HEK293T (cell line): Measurements from ENCODE around the gene HOXB4.

Experiments
- BHLHE40 ChIP-seq: fragments of 450-650 bp; IDR thresholded peaks from 2 replicates; pipeline ENCODE4 v1.6.1; 2016; ENCODE audit warnings: mild to moderate bottlenecking, moderate library complexity, borderline replicate concordance
- CTBP1 ChIP-seq: fragments of 450-650 bp; IDR thresholded peaks from 2 replicates; pipeline ENCODE4 v1.6.1; 2016; ENCODE audit warnings: borderline replicate concordance
- ELF4 ChIP-seq: fragments of 450-650 bp; IDR thresholded peaks from 2 replicates; pipeline ENCODE4 v1.6.1; 2017; ENCODE audit warnings: antibody characterized with exemption
- FOXA1 ChIP-seq: fragments of 450-650 bp; IDR thresholded peaks from 2 replicates; pipeline ENCODE4 v1.6.1; 2016; ENCODE audit warnings: mild to moderate bottlenecking
- FOXK2 ChIP-seq: fragments of 450-650 bp; IDR thresholded peaks from 2 replicates; pipeline ENCODE4 v1.6.1; 2016; ENCODE audit warnings: mild to moderate bottlenecking
- FOXM1 ChIP-seq: fragments of 450-650 bp; IDR thresholded peaks from 2 replicates; pipeline ENCODE4 v1.6.1; 2017; ENCODE audit warnings: mild to moderate bottlenecking, borderline replicate concordance
- HDGF ChIP-seq: fragments of 450-650 bp; IDR thresholded peaks from 2 replicates; pipeline ENCODE4 v1.6.1; 2017; ENCODE audit warnings: antibody characterized with exemption, borderline replicate concordance
- SP1 ChIP-seq: fragments of 450-650 bp; IDR thresholded peaks from 2 replicates; pipeline ENCODE4 v1.6.1; 2017
- ZNF384 ChIP-seq: fragments of 450-650 bp; IDR thresholded peaks from 2 replicates; pipeline ENCODE4 v1.6.1; 2016

DNA sequence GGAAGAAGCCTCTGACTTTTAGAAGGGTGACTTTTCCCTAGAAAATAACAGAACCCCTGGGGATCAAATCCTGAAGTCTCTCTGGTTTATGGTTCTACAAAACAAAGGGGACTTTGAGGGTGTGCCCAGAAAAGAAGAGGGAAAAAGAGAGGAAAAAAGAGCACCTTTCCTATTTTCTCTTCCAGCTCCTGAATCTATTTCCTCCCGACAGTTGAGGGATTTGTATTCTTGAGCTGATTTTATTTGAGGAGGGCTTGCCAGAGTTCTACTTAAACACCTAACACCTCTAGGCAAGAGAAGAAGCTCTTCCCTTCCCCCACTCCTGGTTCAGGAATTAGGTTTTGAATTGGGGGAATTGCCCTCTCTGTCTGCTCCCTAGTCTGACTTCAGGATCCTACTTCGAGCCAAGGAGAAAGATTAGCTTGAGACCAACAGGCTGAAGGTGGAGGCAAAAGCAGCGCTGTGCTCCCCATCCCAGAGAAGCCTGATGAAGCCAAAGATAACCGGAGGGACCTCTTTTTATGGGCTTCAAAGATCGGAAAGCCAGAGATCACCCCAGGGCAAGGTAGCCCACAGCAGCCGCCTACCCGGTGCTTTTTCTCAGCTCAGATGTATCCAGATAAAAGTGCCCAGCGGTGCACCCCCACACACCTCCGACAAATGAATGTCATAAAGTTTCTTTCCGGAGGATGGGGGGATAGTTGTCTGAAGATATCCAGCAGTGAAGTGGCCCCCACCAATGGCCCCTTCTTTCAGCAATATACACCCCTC is 11.1 kb upstream of the HOXB4 start:
- TF ChIP-seq CTBP1 (no peak), FOXK2 (no peak), SP1 (no peak), FOXA1 (no peak), HDGF (no peak), ZNF384 (no peak), BHLHE40 (no peak), ELF4 (no peak), FOXM1 (no peak)
